Duodenal mucosa (tissue), 2 donors: ENCODE measurements around the gene CREG1.
A peak's percentile ranks its signal among the peaks of the same experiment; 100 is the strongest.
"Not testable (repeated sequence)": the region's sequence is repeated elsewhere in the genome, so short reads cannot be mapped to it uniquely, and the experiment has no call there.

Experiments used
- H3K27ac ChIP-seq: one replicate; pipeline ENCODE4 v1.7.0; 2013; ENCODE audit warnings: low read depth, low read length
- H3K27me3 ChIP-seq, 2 donors: one replicate each; pipeline ENCODE4 v1.7.0; 2013; ENCODE audit warnings: low read length in 2 of 2, control low read depth in 1 of 2; ENCODE audit not compliant: insufficient read depth in 2 of 2, control insufficient read depth in 1 of 2
- H3K36me3 ChIP-seq, 2 donors: one replicate each; pipeline ENCODE4 v1.7.0; 2013; ENCODE audit warnings: low read length in 2 of 2, control low read depth in 1 of 2; ENCODE audit not compliant: insufficient read depth in 2 of 2, control insufficient read depth in 1 of 2
- H3K4me1 ChIP-seq, 2 donors: one replicate each; pipeline ENCODE4 v1.7.0; 2013; ENCODE audit warnings: low read length in 2 of 2, control low read depth in 1 of 2; ENCODE audit not compliant: insufficient read depth in 2 of 2, control insufficient read depth in 1 of 2
- H3K4me3 ChIP-seq, 2 donors: one replicate each; pipeline ENCODE4 v1.7.0; 2013; ENCODE audit warnings: low read length in 2 of 2, low read depth in 1 of 2
- H3K9ac ChIP-seq, 2 donors: one replicate each; pipeline ENCODE4 v1.7.0; 2013; ENCODE audit warnings: low read length in 2 of 2, low read depth in 1 of 2
- H3K9me3 ChIP-seq, 2 donors: one replicate each; pipeline ENCODE4 v1.7.0; 2013; ENCODE audit warnings: low read length in 2 of 2, control low read depth in 1 of 2; ENCODE audit not compliant: control insufficient read depth in 1 of 2

Gene CREG1

DNA sequence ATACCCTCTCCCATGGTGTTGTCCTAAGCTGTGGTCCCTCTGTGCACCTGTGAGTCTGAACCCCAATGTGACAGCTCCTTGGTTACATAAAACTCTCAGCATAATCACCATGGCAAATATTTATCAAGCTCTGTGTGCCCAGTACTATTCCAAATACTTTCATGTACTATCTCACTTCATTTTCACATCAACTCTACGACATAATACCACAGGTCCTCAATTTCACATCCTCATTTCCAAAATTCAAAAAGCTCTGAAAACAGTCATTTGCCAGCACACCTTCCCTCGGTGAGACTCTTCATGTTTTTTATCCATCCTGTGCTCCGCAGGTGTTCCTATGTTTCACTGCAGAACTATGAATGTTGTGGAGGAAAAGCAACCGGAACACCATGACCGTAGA is 12.4 kb upstream of the CREG1 start:
- H3K36me3 ChIP-seq = no peaks in the 10 kb centered on the region
- no peaks in the 10 kb centered on the region for H3K9me3 ChIP-seq
- H3K4me3 ChIP-seq = no peak overlapping the region
- no peaks in the 10 kb centered on the region for H3K4me1 ChIP-seq
- no peaks in the 10 kb centered on the region for H3K27me3 ChIP-seq
- no peak overlapping the region for H3K27ac ChIP-seq
- H3K9ac ChIP-seq = no peak overlapping the region

DNA sequence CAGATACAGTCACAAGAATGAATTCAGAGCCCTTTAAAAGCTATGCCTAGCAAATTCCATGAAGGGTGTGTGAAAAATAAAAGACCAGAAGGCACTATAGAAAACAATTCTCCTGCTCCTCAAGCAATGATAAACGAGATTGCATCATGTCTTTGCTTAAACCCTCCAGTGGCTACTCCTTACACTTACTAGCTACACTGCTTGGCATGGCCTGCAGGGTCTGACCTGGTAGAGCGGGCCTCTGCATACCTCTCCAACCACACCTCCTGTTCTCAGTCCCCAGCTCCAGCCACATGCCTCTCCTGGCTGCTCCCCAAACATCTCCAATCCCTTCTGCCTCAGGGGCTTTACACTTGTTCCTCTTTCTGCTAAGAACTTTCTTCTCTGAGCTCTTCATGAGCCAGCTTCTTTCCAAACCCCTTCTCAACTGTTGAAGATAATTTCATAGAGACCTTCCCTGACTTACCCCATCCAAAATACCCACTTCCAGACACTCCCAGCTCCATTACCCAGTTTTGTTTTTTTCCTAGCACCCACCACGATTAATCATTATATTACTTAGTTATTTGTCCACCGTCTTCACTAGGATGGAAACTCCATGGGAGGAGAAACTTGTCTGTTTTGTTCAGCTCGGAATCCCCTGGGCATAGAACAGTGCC is 11.2 kb upstream of the CREG1 start:
- no peak overlapping the region for H3K9ac ChIP-seq
- H3K4me1 ChIP-seq = no peaks in the 10 kb centered on the region
- H3K27me3 ChIP-seq = no peaks in the 10 kb centered on the region
- H3K27ac ChIP-seq = no peak overlapping the region
- H3K36me3 ChIP-seq = no peaks in the 10 kb centered on the region
- H3K9me3 ChIP-seq = no peaks in the 10 kb centered on the region
- H3K4me3 ChIP-seq = no peak overlapping the region

DNA sequence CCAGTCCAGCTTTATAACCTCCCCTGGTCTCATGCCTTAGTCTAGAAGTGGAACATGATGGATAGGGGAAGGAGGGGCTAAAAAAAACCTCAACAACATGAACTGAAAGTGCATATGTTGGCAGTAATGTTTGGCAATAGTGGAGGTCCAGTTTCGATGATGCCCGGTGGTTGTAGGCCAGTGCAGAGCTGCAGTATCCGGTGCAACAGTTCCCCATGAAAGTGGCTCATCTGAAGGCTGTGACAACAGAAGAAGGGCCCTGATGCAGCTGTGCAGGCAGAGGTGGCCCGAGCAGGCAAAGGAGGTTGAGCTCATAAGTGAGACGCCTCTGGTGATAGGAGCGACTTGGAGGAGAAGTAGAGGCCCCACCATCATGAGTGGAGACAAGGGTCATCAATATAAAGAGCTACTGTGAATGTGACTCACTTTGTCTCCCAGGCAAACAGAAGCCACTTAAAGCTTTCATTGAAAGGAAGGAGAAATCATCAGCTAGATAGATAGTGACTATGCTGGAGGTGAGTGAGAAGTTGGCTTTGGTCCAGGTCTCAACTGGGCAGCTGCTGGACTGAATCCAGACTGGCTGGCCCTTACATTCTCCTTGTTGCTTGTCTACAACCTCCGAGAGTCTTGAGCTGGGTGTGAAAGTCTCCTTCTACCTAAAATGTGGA is 10.2 kb upstream of the CREG1 start:
- H3K4me3 ChIP-seq = no peak overlapping the region
- H3K4me1 ChIP-seq = no peaks in the 10 kb centered on the region
- no peak overlapping the region for H3K9ac ChIP-seq
- no peaks in the 10 kb centered on the region for H3K9me3 ChIP-seq
- no peaks in the 10 kb centered on the region for H3K27me3 ChIP-seq
- H3K27ac ChIP-seq = no peak overlapping the region
- H3K36me3 ChIP-seq = no peaks in the 10 kb centered on the region

DNA sequence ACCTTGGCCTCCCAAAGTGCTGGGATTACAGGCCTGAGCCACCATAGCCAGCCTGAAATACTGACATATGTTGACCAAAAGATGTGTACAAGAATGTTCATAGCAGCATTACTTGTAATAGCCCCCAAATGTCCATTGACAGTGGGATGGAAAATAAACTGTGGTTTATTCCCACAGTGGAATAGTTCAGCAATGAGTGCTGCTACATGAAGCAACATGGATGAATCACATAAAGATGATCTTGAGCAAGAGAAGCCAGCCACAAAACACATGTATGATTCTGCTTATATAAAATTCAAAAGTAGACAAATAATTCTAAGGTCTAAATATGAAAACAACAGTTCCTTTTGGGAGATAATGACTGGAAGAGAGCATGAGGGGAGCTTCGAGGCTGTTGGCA is 9.1 kb upstream of the CREG1 start:
- no peak overlapping the region for H3K4me3 ChIP-seq
- no peak overlapping the region for H3K9ac ChIP-seq
- no peak overlapping the region for H3K27ac ChIP-seq
- no peaks in the 10 kb centered on the region for H3K36me3 ChIP-seq
- no peaks in the 10 kb centered on the region for H3K27me3 ChIP-seq
- H3K4me1 ChIP-seq = no peaks in the 10 kb centered on the region
- no peaks in the 10 kb centered on the region for H3K9me3 ChIP-seq

DNA sequence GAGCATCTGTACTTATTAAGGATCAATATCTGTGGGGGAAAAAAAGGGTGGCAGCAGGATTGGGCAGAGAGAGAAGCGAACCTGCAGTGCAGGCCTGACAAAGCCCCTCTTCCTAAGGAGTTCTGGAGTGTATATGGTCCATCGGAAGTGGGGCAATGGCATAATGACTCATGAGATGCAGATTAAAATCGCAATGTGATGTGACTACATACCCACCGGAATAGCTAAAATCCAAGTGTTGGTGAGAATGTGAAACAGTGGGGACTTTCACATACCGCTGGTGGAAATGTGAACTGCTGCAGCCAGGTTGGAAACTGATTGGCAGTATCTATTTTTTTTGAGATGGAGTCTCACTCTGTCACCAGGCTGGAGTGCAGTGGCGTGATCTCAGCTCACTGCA is 8.2 kb upstream of the CREG1 start:
- H3K4me3 ChIP-seq = no peak overlapping the region
- no peaks in the 10 kb centered on the region for H3K9me3 ChIP-seq
- no peaks in the 10 kb centered on the region for H3K4me1 ChIP-seq
- no peaks in the 10 kb centered on the region for H3K36me3 ChIP-seq
- no peak overlapping the region for H3K9ac ChIP-seq
- no peaks in the 10 kb centered on the region for H3K27me3 ChIP-seq
- H3K27ac ChIP-seq = no peak overlapping the region

DNA sequence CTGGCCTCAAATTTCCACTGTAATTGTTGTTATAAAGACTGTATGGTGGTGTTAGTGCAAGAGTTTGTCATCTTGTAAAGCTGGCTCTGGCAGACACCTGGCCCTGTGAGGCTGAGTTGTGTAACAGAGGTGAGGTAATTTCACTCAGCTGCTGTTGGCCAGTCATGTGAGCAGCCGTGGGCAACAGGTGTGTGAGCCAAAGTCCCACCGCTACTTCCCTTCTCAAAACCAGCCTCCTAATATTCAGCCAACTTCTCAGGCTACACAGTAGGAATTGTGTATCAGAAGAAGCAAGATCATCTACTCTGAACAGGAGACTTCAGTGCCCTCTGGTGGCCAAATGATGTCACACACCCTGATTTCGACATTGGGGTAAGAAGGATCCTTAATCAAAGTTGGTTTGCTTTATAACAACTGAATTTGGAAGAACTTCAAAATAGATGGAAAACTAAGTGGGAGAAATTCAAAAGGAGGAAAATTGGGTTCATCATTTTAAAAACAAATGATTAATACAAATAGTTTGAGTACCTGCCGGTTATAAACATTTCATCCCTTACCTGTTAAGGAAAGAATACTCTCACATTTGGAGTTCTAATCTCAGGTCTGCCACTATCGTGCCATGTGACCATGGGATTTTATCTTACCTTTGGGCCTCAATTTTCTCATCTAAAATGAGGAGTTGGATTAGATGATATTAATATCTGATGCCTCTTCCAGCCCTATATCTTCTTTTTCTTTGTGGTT is 2.6 kb upstream of the CREG1 start:
- Histone ChIP-seq H3K36me3 (no peaks in the 10 kb centered on the region), H3K4me1 (peaks cover 9 to 18% of the 10 kb centered on the region in 2 donors), H3K27me3 (no peaks in the 10 kb centered on the region), H3K4me3 (no peak overlapping the region), H3K9ac (peak overlapping the region in 1 of 2 donors; percentile 27), H3K9me3 (no peaks in the 10 kb centered on the region), H3K27ac (no peak overlapping the region)

DNA sequence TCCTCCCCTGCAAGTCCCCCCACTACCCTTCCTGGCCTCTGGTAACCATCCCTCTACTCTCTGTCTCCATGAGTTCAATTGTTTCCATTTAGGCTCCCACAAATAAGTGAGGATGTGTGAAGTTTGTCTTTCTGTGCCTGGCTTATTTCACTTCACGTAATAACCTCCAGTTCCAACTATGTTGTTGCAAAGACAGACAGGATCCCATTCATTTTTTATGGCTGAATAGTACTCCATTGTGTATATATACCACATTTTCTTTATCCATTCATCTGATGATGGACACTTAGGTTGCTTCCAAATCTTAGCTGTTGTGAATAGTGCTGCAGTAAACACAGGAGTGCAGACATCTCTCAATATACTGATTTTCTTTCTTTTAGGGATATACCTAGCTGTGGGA is 1.5 kb upstream of the CREG1 start:
- H3K9me3 ChIP-seq, H3K27me3 ChIP-seq, H3K36me3 ChIP-seq, H3K4me3 ChIP-seq, H3K9ac ChIP-seq, H3K27ac ChIP-seq: not testable (repeated sequence)
- peaks cover 9 to 20% of the 10 kb centered on the region in 2 donors for H3K4me1 ChIP-seq

DNA sequence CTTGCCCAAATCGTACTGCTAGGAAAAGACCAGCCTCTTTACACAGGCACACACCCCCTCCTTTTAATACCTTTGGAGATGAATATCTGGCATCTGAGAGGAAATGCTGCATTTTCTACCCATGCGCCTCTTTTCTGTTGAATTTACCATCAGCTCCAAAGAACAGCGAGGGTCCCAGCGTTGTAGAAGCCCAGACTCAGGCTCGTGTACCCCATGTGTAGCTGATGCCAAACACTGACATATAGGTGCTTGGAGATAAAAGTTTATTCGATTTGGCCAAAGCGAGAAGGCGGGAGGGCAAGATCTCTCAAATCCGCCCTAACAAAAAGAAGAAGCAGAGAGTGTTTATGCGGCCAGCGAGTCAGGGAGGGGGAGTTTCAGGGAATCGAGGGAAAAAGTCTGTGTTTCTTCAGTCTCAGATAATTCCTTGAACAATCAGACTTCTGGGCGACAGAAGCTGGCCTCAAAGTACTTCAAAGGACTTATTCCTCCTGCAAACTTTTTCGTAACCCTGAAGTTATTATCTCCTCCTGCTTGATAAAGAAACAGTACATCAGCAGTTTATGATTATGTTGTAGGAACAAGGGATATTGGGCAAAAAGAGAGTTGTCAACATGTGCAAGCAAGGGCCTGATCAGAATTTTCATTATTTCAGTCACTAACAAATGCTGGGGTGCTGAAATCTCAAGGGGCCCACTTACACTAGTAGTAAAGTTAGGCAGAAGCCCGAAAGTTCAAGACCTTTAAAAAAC is 642 bp upstream of the CREG1 start:
- Histone ChIP-seq H3K9me3 (no peaks in the 10 kb centered on the region), H3K36me3 (no peaks in the 10 kb centered on the region), H3K4me1 (peaks cover 9 to 20% of the 10 kb centered on the region in 2 donors), H3K4me3 (peak overlapping the region; percentile 71 to 78), H3K9ac (peak overlapping the region; percentile 3 to 4), H3K27ac (no peak overlapping the region), H3K27me3 (no peaks in the 10 kb centered on the region)

DNA sequence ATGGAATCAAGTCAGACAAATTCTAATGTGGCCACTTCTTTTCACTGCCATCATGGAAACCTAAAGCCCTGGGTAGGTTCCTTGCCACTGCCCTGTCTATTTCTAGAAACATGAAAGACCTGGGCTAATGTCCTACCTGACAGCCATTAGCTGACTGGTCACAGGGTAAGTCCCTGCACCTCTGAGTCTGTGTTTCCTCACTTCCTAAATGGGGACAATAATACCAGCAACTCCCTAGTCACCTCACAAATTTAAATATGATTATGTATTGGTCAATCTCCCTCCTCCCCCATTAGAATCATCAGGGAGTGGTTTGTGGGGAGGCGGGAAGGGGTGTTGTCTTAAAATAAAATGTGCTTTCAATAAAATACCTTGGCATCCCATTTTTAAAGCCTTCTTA is 2.2 kb downstream of the CREG1 start:
- peaks cover 9 to 20% of the 10 kb centered on the region in 2 donors for H3K4me1 ChIP-seq
- H3K9me3 ChIP-seq = no peaks in the 10 kb centered on the region
- H3K4me3 ChIP-seq = no peak overlapping the region
- H3K27me3 ChIP-seq = no peaks in the 10 kb centered on the region
- peak overlapping the region in 1 of 2 donors; percentile 16 for H3K9ac ChIP-seq
- H3K36me3 ChIP-seq = peaks cover 0 to 11% of the 10 kb centered on the region in 2 donors
- no peak overlapping the region for H3K27ac ChIP-seq
